ENCODE results near the gene ZSWIM1. TPM values are rescaled to one million over a fixed set of nuclear protein-coding genes. Genes with fewer than 3 reads are reported as not detected.
A peak's percentile ranks its signal among the peaks of the same experiment; 100 is the strongest.

Gene ZSWIM1
- total and polyA plus RNA-seq, 3 donors from 2014 or later: 11.4 to 24.5 (median 24.0) TPM

GRCh38 chr20:45834797-45835161 lies 46.2 kb upstream of the ZSWIM1 start:
- Histone ChIP-seq H3K4me1 (peaks cover 27% of the 10 kb centered on the region), H3K4me3 (peak overlapping the region; percentile 83 to 84), H3K27me3 (no peaks in the 10 kb centered on the region), H3K9me3 (no peaks in the 10 kb centered on the region), H3K27ac (peak overlapping the region; percentile 92 to 95), H3K36me3 (ENCODE audit: low read depth, missing control alignments) (no peaks in the 10 kb centered on the region)
- DNase-seq: no peak
- WGBS, 2 donors: 40 to 52% methylated on average over 6 to 14 of the region's 14 CpGs
- intact Hi-C loops (cut with DNase I; ENCODE audit: low total_unique reads): no loop called here
- TF ChIP-seq POLR2A (IDR thresholded peaks at IDR 0.05) (no peak), CTCF (IDR thresholded peaks at IDR 0.05) (no peak)

DNA sequence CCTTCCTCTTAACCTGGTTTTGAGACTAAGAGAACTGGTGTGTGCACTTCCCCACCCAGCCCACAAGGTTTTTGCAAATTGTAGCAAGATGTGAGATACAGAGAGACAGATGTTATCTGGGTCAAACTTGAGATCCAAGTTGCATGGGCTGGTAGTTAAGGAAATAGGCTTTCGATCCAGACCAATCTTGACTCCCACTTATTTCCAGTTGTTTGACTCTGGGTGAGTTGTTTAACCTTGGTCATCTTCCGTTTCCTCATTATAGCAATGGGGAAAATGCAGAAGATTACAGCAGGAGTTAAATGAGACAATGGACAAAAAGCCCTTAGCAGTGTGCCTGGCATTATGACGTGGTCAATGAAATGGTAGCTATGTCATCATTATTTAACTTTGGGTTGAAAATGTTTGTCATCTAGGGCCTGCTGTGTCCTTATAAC lies 45.7 kb upstream of the ZSWIM1 start:
- Histone ChIP-seq H3K36me3 (ENCODE audit: low read depth, missing control alignments) (no peaks in the 10 kb centered on the region), H3K27ac (peak overlapping the region in 1 of 2 donors; percentile 95), H3K27me3 (no peaks in the 10 kb centered on the region), H3K9me3 (no peaks in the 10 kb centered on the region), H3K4me1 (peaks cover 27% of the 10 kb centered on the region), H3K4me3 (no peak overlapping the region)
- intact Hi-C loops (cut with DNase I; ENCODE audit: low total_unique reads): no loop called here
- 31 to 47% methylated on average over 3 of the region's 3 CpGs for WGBS, 2 donors
- TF ChIP-seq CTCF (IDR thresholded peaks at IDR 0.05) (peak in 1 of 3 experiments; percentile 8), POLR2A (IDR thresholded peaks at IDR 0.05) (no peak)
- DNase-seq: no peak

DNA sequence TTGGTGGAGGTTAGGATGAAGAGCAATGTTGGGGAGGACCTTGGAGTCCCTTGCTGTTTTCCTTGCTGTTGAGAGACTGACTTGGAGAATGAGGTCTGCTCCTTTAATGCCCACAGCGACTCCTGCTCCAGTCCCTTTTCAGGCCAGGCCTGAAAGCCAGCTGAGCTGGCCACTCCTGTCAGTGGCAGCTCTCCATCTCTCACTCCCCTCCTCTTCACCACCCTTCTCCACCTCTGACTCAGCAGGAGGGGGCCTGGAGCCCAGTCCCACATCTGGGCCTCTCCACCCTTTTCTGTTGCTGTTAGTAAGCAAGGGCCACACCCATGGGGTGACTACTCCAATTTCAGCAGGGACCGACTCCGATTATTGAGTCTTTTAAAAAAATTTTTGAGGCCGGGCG lies 45.2 kb upstream of the ZSWIM1 start:
- H3K36me3 ChIP-seq (ENCODE audit: low read depth, missing control alignments): no peaks in the 10 kb centered on the region
- TF ChIP-seq CTCF (IDR thresholded peaks at IDR 0.05): no peak
- H3K4me3 ChIP-seq: no peak overlapping the region
- intact Hi-C loops (cut with DNase I; ENCODE audit: low total_unique reads): no loop called here
- H3K27me3 ChIP-seq: no peaks in the 10 kb centered on the region
- H3K9me3 ChIP-seq: no peaks in the 10 kb centered on the region
- H3K4me1 ChIP-seq: peaks cover 27% of the 10 kb centered on the region
- H3K27ac ChIP-seq: peak overlapping the region in 1 of 2 donors; percentile 95
- DNase-seq: peak; percentile 42
- 69 to 82% methylated on average over 5 of the region's 5 CpGs for WGBS, 2 donors

DNA sequence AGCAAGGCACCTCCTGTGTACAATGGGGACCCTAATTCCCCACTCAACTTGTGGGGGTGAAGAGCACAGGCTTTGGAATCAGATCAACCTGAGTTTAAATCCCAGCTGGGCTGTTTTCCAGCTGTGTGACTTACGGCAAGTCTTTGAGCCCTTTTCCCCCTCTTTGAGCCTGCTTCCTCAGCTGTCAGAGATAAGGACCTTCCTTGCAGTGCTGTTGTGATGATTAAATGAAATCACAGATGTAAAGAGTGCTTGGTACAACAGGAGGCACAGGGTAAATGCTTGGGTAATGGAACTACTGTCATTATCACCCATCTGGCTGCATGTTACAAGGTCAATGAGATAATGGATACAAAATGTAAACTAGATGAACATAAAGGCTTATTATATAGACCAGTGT lies 44.2 kb upstream of the ZSWIM1 start:
- intact Hi-C loops (cut with DNase I; ENCODE audit: low total_unique reads): no loop called here
- Histone ChIP-seq H3K4me1 (peaks cover 29% of the 10 kb centered on the region), H3K4me3 (no peak overlapping the region)

More for the DNA sequence above, 44.2 kb upstream of the ZSWIM1 start:
- no peaks in the 10 kb centered on the region for H3K9me3 ChIP-seq
- no peaks in the 10 kb centered on the region for H3K27me3 ChIP-seq
- TF ChIP-seq POLR2A (IDR thresholded peaks at IDR 0.05) (no peak), CTCF (IDR thresholded peaks at IDR 0.05) (no peak)
- no peak overlapping the region for H3K27ac ChIP-seq
- WGBS, 2 donors: 28% methylated on average over 1 of the region's 1 CpG; no CpG with 5 or more reads in 1 of the 2 donors
- DNase-seq: no peak
- H3K36me3 ChIP-seq (ENCODE audit: low read depth, missing control alignments): no peaks in the 10 kb centered on the region

Data from testis (tissue), 3 donors.